Adrenal gland (tissue), 12 donors: ENCODE data around the gene GLIS1. TPM values are rescaled to one million over a fixed set of nuclear protein-coding genes. Genes with fewer than 3 reads are reported as not detected.

Experiments
- DNase-seq, 7 donors: peaks; one replicate each; pipeline ENCODE4 v3.0.0-alpha.2; 2019 to 2020
- H3K27ac ChIP-seq, 5 donors: fragments of 200-600 bp; sonication (generic) in 4 of 5; 1 replicate in 3 of 5; 2 replicates in 2 of 5; pipeline versions ENCODE4 v1.5.1 to v1.8.0; 2016 to 2020; ENCODE audit warnings: mild to moderate bottlenecking in 1 of 5
- H3K27me3 ChIP-seq: fragments of 200-600 bp; 2 replicates; pipeline ENCODE4 v1.8.0; 2021
- H3K36me3 ChIP-seq, 2 donors: fragments of 200-600 bp; replicated peaks in 1 of 2; 1 replicate in 1 of 2; 2 replicates in 1 of 2; pipeline versions ENCODE4 v1.5.1 to v1.8.0; 2018 to 2022
- H3K4me1 ChIP-seq, 2 donors: fragments of 200-600 bp; replicated peaks in 1 of 2; 1 replicate in 1 of 2; 2 replicates in 1 of 2; pipeline versions ENCODE4 v1.5.1 to v1.8.0; 2018 to 2021
- H3K4me3 ChIP-seq, 4 donors: fragments of 200-600 bp; sonication (generic) in 3 of 4; one replicate each; pipeline ENCODE4 v1.5.1; 2016 to 2018
- H3K9me3 ChIP-seq, 3 donors: fragments of 200-600 bp; sonication (generic) in 1 of 3; replicated peaks in 1 of 3; 1 replicate in 2 of 3; 2 replicates in 1 of 3; pipeline versions ENCODE4 v1.5.1 to v1.8.0; 2016 to 2021
- POLR2A ChIP-seq, 2 donors: fragments of 450-650 bp; IDR thresholded peaks; one replicate each; pipeline ENCODE4 v1.6.1; 2017; ENCODE audit warnings: antibody characterized with exemption in 2 of 2, mild to moderate bottlenecking in 2 of 2, moderate library complexity in 1 of 2
- WGBS, 4 donors: extraction: QIAGEN DNeasy Blood & Tissue Kit in 2 of 4; methylation state at CpG; one replicate each; pipeline versions ENCODE4 v1.1.5 to v1.1.7; 2013 to 2017; 5-methylcytosine and 5-hydroxymethylcytosine counted together
- intact Hi-C, 2 donors: fragments of 100-400 bp; cut with DNase I; formaldehyde crosslinking; loops; one replicate each; pipeline versions ENCODE4 v1.14.1 to v1.15.0; 2022 to 2023
- polyA plus RNA-seq, 3 donors: library from polyadenylated mRNA; stranded (reverse); fragments of 200-250 nt in 2 of 3; fragments of 350-450 nt in 1 of 3; fragmentation: Illumina TruSeq in 1 of 3; extraction: RNeasy Lipid Tissue Mini Kit (QIAGEN cat#74804) in 1 of 3; gene quantifications; one replicate each; pipeline ENCODE4 v1.2.3, GENCODE V29; 2013 to 2014
- total RNA-seq, 9 donors: library from RNA; depleted of rRNA in 4 of 9; stranded (reverse); fragments of >200 nt in 4 of 9; fragments of 120-200 nt in 1 of 9; fragmentation: NEBNext Ultra II Directional in 1 of 9; extraction: Animal tissue kit (Norgen Biotek cat#: 25700) in 1 of 9; gene quantifications; one replicate each; pipeline versions ENCODE4 v1.1.0 to v1.2.4, GENCODE V29; 2013 to 2023
- TF ChIP-seq, protein P1 (sequence below), 6 experiments: fragments of 450-650 bp in 4 of 6; fragments of 200-600 bp in 2 of 6; sonication (generic) in 1 of 6; IDR thresholded peaks; 1 replicate in 5 of 6; 2 replicates in 1 of 6; pipeline versions ENCODE4 v1.5.1 to v1.8.0; 2016 to 2021; ENCODE audit warnings: antibody characterized with exemption in 6 of 6, mild to moderate bottlenecking in 2 of 6, moderate library complexity in 1 of 6
- donor health status: healthy with polysubstance abuse.
- donor health status: Bipolar disorder and iron deficiency.
- donor health status: DM: yes; HTN: yes; CAD: no.
- donor health status: DM: no; HTN: no; CAD: no.
- donor health status: DM: no; HTN: no; CAD: no.
- donor health status: DM: yes; HTN: yes; CAD: no.

The GLIS1 gene
- total and polyA plus RNA-seq, 12 donors = 0.08 to 0.37 (median 0.14) TPM; not detected in 6

DNA sequence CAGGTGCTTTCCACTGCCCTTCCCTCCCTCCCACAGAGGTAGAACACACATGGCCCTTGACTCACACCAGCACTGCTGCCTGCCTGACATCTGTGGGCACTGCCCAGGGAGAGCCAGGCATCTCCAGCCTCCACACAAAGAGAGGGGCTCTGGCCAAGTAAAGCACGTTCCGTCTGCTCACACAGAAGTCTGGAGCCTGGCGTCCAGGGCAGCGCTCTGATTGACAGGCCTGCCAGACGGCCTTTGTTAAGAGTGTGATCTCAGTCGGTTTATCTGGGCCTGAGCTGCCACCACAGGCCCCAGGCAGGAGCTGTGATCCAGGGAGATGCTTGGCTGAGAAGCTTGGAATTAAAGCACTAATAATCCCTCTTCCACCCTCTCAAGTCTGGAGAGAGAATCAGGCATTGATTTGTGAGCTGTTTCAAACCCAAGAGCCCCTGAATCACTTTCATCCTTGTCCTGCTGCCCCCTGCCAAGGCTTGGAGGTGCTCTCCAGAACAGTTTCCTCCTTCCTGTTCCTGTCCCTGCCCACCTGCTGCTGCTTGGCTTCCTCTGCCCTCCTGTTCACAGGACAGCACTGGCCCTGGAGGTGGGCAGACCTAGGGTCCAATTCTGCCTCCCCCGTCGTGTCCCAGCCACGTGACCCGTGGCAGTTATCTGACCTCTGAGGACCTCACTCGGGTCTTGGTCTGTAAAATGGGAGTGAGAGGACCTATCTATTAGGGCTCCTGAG, 276.0 kb downstream of the GLIS1 start:
- no peaks in the 10 kb centered on the region for H3K27me3 ChIP-seq
- H3K27ac ChIP-seq = no peak overlapping the region
- no peak for TF ChIP-seq POLR2A (IDR thresholded peaks at IDR 0.05)
- TF ChIP-seq, protein P1, sequence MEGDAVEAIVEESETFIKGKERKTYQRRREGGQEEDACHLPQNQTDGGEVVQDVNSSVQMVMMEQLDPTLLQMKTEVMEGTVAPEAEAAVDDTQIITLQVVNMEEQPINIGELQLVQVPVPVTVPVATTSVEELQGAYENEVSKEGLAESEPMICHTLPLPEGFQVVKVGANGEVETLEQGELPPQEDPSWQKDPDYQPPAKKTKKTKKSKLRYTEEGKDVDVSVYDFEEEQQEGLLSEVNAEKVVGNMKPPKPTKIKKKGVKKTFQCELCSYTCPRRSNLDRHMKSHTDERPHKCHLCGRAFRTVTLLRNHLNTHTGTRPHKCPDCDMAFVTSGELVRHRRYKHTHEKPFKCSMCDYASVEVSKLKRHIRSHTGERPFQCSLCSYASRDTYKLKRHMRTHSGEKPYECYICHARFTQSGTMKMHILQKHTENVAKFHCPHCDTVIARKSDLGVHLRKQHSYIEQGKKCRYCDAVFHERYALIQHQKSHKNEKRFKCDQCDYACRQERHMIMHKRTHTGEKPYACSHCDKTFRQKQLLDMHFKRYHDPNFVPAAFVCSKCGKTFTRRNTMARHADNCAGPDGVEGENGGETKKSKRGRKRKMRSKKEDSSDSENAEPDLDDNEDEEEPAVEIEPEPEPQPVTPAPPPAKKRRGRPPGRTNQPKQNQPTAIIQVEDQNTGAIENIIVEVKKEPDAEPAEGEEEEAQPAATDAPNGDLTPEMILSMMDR (IDR thresholded peaks at IDR 0.05) = no peak
- intact Hi-C loops = loop anchor here in 1 of 2 donors (10.0 kb wide), 1 partner anchor 222 kb away; no protein-coding TSS in a partner anchor
- no peaks in the 10 kb centered on the region for H3K4me1 ChIP-seq
- no peaks in the 10 kb centered on the region for H3K36me3 ChIP-seq
- peak in 1 of 7 donors; percentile 42 for DNase-seq
- 72 to 83% (median 74%) methylated on average over 10 to 11 of the region's 11 CpGs for WGBS, 4 donors
- H3K4me3 ChIP-seq = no peak overlapping the region
- no peaks in the 10 kb centered on the region for H3K9me3 ChIP-seq

- Histone ChIP-seq H3K36me3 (no peaks in the 10 kb centered on the region), H3K9me3 (no peaks in the 10 kb centered on the region), H3K27ac (no peak overlapping the region), H3K27me3 (no peaks in the 10 kb centered on the region), H3K4me3 (no peak overlapping the region), H3K4me1 (no peaks in the 10 kb centered on the region)
- WGBS, 4 donors = 81 to 92% (median 83%) methylated on average over 6 of the region's 6 CpGs
- intact Hi-C loops = loop anchor here in 1 of 2 donors (10.0 kb wide), 1 partner anchor 223 kb away; no protein-coding TSS in a partner anchor
- DNase-seq = peak in 1 of 7 donors; percentile 7
- TF ChIP-seq POLR2A (IDR thresholded peaks at IDR 0.05) = no peak
- TF ChIP-seq, protein P1 (IDR thresholded peaks at IDR 0.05) = no peak
Measured at GRCh38 chr1:53462193-53462592, 276.8 kb downstream of the GLIS1 start.

- no peak overlapping the region for H3K4me3 ChIP-seq
- DNase-seq = peak in 1 of 7 donors; percentile 28
- TF ChIP-seq, protein P1 (IDR thresholded peaks at IDR 0.05) = no peak
- TF ChIP-seq POLR2A (IDR thresholded peaks at IDR 0.05) = no peak
- 85 to 95% (median 89%) methylated on average over 12 to 25 of the region's 25 CpGs for WGBS, 4 donors
- intact Hi-C loops = loop anchor here in 1 of 2 donors (10.0 kb wide), 1 partner anchor 223 kb away; no protein-coding TSS in a partner anchor
- no peak overlapping the region for H3K27ac ChIP-seq
- H3K27me3 ChIP-seq = no peaks in the 10 kb centered on the region
- H3K36me3 ChIP-seq = no peaks in the 10 kb centered on the region
- no peaks in the 10 kb centered on the region for H3K9me3 ChIP-seq
- H3K4me1 ChIP-seq = no peaks in the 10 kb centered on the region
Measured at GRCh38 chr1:53461323-53462044, 277.5 kb downstream of the GLIS1 start.

DNA sequence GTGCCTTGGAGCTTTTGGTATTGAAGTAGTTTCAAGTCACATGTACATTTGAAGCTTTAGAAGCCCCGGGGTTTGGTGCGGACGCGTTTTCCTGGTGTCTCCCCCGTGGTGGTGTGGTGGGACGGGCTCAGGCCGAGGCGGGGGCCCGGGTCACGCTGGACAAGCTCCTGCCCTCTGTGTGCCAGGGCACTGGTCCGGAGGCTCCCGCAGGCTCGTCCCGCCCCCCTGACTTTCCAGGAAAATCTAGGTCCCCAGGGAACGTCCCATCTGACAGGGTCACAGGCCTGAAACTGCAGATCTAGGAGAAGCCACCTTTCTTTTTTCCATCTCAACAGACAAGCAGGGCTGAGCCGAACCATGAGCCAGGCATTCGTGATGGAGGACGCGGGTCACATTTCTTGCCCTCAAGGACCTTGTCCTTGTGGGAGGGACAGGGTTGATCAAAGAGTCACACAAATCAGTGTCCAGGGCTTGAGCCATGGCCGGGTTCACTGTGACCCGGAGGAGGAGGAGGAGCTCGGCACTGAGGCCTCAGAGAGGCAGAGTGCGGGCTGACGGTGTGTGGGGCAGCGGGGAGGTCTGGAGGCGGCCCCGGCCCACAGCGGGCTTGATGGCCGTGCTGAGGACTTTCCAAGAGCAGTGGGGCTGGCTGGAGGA, 278.2 kb downstream of the GLIS1 start:
- WGBS, 4 donors = 71 to 83% (median 79%) methylated on average over 28 to 29 of the region's 29 CpGs
- peak in 1 of 7 donors; percentile 18 for DNase-seq
- intact Hi-C loops = loop anchor here in 1 of 2 donors (10.0 kb wide), 1 partner anchor 224 kb away; no protein-coding TSS in a partner anchor
- Histone ChIP-seq H3K36me3 (no peaks in the 10 kb centered on the region), H3K27me3 (no peaks in the 10 kb centered on the region), H3K4me1 (no peaks in the 10 kb centered on the region), H3K27ac (no peak overlapping the region), H3K9me3 (no peaks in the 10 kb centered on the region), H3K4me3 (no peak overlapping the region)
- TF ChIP-seq, protein P1 (IDR thresholded peaks at IDR 0.05) = no peak
- TF ChIP-seq POLR2A (IDR thresholded peaks at IDR 0.05) = no peak
